ENCODE measurements around the gene CYP2A7. TPM values are rescaled to one million over a fixed set of nuclear protein-coding genes. Genes with fewer than 3 reads are reported as not detected.
"Not testable (repeated sequence)": the region's sequence is repeated elsewhere in the genome, so short reads cannot be mapped to it uniquely, and the experiment has no call there.

Gene CYP2A7
- total RNA-seq, 1 donor from 2014 or later, result not detected

- Mint-ChIP-seq H3K27ac (ENCODE audit: unreplicated experiment) (no peak overlapping the region), H3K9me3 (ENCODE audit: unreplicated experiment) (no peaks in the 10 kb centered on the region), H3K4me1 (ENCODE audit: unreplicated experiment) (no peaks in the 10 kb centered on the region), H3K36me3 (ENCODE audit: low read depth, unreplicated experiment) (no peaks in the 10 kb centered on the region), H3K4me3 (ENCODE audit: unreplicated experiment) (no peak overlapping the region), H3K27me3 (ENCODE audit: unreplicated experiment) (no peaks in the 10 kb centered on the region)
- no peak for DNase-seq (ENCODE audit: low spot score)
- no peak for TF ChIP-seq CTCF (IDR thresholded peaks at IDR 0.05; ENCODE audit: unreplicated experiment)
Observed at GRCh38 chr19:40896418-40896796, 14.4 kb upstream of the CYP2A7 start.

- Mint-ChIP-seq H3K4me1 (ENCODE audit: unreplicated experiment) (no peaks in the 10 kb centered on the region), H3K27ac (ENCODE audit: unreplicated experiment) (no peak overlapping the region), H3K9me3 (ENCODE audit: unreplicated experiment) (no peaks in the 10 kb centered on the region), H3K36me3 (ENCODE audit: low read depth, unreplicated experiment) (no peaks in the 10 kb centered on the region), H3K4me3 (ENCODE audit: unreplicated experiment) (no peak overlapping the region), H3K27me3 (ENCODE audit: unreplicated experiment) (peaks cover 2% of the 10 kb centered on the region)
- no peak for TF ChIP-seq CTCF (IDR thresholded peaks at IDR 0.05; ENCODE audit: unreplicated experiment)
- no peak for DNase-seq (ENCODE audit: low spot score)
Observed at GRCh38 chr19:40893112-40893511, 11.1 kb upstream of the CYP2A7 start.

GRCh38 chr19:40889366-40889765 is 7.3 kb upstream of the CYP2A7 start:
- Mint-ChIP-seq H3K9me3 (ENCODE audit: unreplicated experiment) (no peaks in the 10 kb centered on the region), H3K27me3 (ENCODE audit: unreplicated experiment) (peaks cover 4% of the 10 kb centered on the region), H3K4me3 (ENCODE audit: unreplicated experiment) (no peak overlapping the region), H3K27ac (ENCODE audit: unreplicated experiment) (no peak overlapping the region), H3K36me3 (ENCODE audit: low read depth, unreplicated experiment) (no peaks in the 10 kb centered on the region), H3K4me1 (ENCODE audit: unreplicated experiment) (no peaks in the 10 kb centered on the region)
- DNase-seq (ENCODE audit: low spot score), result no peak
- TF ChIP-seq CTCF (IDR thresholded peaks at IDR 0.05; ENCODE audit: unreplicated experiment), result no peak

- H3K9me3 Mint-ChIP-seq (ENCODE audit: unreplicated experiment), result no peaks in the 10 kb centered on the region
- H3K36me3 Mint-ChIP-seq (ENCODE audit: low read depth, unreplicated experiment), result no peaks in the 10 kb centered on the region
- H3K27ac Mint-ChIP-seq (ENCODE audit: unreplicated experiment), result no peak overlapping the region
- peaks cover 4% of the 10 kb centered on the region for H3K27me3 Mint-ChIP-seq (ENCODE audit: unreplicated experiment)
- DNase-seq (ENCODE audit: low spot score), result no peak
- no peak for TF ChIP-seq CTCF (IDR thresholded peaks at IDR 0.05; ENCODE audit: unreplicated experiment)
- no peaks in the 10 kb centered on the region for H3K4me1 Mint-ChIP-seq (ENCODE audit: unreplicated experiment)
- no peak overlapping the region for H3K4me3 Mint-ChIP-seq (ENCODE audit: unreplicated experiment)
Observed at GRCh38 chr19:40888191-40888590, 6.2 kb upstream of the CYP2A7 start.

- H3K4me1 Mint-ChIP-seq (ENCODE audit: unreplicated experiment); H3K4me3 Mint-ChIP-seq (ENCODE audit: unreplicated experiment); H3K27ac Mint-ChIP-seq (ENCODE audit: unreplicated experiment); DNase-seq (ENCODE audit: low spot score); H3K27me3 Mint-ChIP-seq (ENCODE audit: unreplicated experiment); H3K9me3 Mint-ChIP-seq (ENCODE audit: unreplicated experiment); H3K36me3 Mint-ChIP-seq (ENCODE audit: low read depth, unreplicated experiment): not testable (repeated sequence)
Observed at GRCh38 chr19:40884187-40884931, 2.3 kb upstream of the CYP2A7 start.

- not testable (repeated sequence) for H3K4me1 Mint-ChIP-seq (ENCODE audit: unreplicated experiment); H3K36me3 Mint-ChIP-seq (ENCODE audit: low read depth, unreplicated experiment); DNase-seq (ENCODE audit: low spot score); H3K4me3 Mint-ChIP-seq (ENCODE audit: unreplicated experiment); H3K27ac Mint-ChIP-seq (ENCODE audit: unreplicated experiment); H3K9me3 Mint-ChIP-seq (ENCODE audit: unreplicated experiment)
- peaks cover 11% of the 10 kb centered on the region for H3K27me3 Mint-ChIP-seq (ENCODE audit: unreplicated experiment)
Observed at GRCh38 chr19:40879349-40879748, 2.7 kb downstream of the CYP2A7 start.

GRCh38 chr19:40875526-40875951 is 6.5 kb downstream of the CYP2A7 start:
- not testable (repeated sequence) for H3K4me3 Mint-ChIP-seq (ENCODE audit: unreplicated experiment); H3K9me3 Mint-ChIP-seq (ENCODE audit: unreplicated experiment); H3K36me3 Mint-ChIP-seq (ENCODE audit: low read depth, unreplicated experiment); H3K4me1 Mint-ChIP-seq (ENCODE audit: unreplicated experiment); H3K27me3 Mint-ChIP-seq (ENCODE audit: unreplicated experiment); H3K27ac Mint-ChIP-seq (ENCODE audit: unreplicated experiment)
- peak; percentile 5 for DNase-seq (ENCODE audit: low spot score)

GRCh38 chr19:40874874-40875273 is 7.2 kb downstream of the CYP2A7 start:
- not testable (repeated sequence) for DNase-seq (ENCODE audit: low spot score); H3K4me1 Mint-ChIP-seq (ENCODE audit: unreplicated experiment); H3K27me3 Mint-ChIP-seq (ENCODE audit: unreplicated experiment); H3K36me3 Mint-ChIP-seq (ENCODE audit: low read depth, unreplicated experiment); H3K27ac Mint-ChIP-seq (ENCODE audit: unreplicated experiment); H3K9me3 Mint-ChIP-seq (ENCODE audit: unreplicated experiment); H3K4me3 Mint-ChIP-seq (ENCODE audit: unreplicated experiment)

- not testable (repeated sequence) for H3K36me3 Mint-ChIP-seq (ENCODE audit: low read depth, unreplicated experiment); DNase-seq (ENCODE audit: low spot score); H3K9me3 Mint-ChIP-seq (ENCODE audit: unreplicated experiment); H3K27ac Mint-ChIP-seq (ENCODE audit: unreplicated experiment); H3K27me3 Mint-ChIP-seq (ENCODE audit: unreplicated experiment); H3K4me3 Mint-ChIP-seq (ENCODE audit: unreplicated experiment); H3K4me1 Mint-ChIP-seq (ENCODE audit: unreplicated experiment)
Observed at GRCh38 chr19:40873873-40874272, 8.2 kb downstream of the CYP2A7 start.

Measured in endothelial cell (in vitro differentiated cells).